DMS114 treated with DMSO at 0.1 percent for 48 hours (cell line): Measurements from ENCODE around the gene LZIC.

Source experiments
- DNase-seq: peaks from one replicate; lab custom pipeline; 2025; ENCODE audit not compliant: unreplicated experiment; lab: John Stamatoyannopoulos, UW

LZIC gene

GRCh38 chr1:9886092-9886742 is 57.0 kb downstream of the LZIC start:
- no peak for DNase-seq

- no peak for DNase-seq
Observed at GRCh38 chr1:9884805-9885204, 58.4 kb downstream of the LZIC start.

- no peak for DNase-seq
Observed at GRCh38 chr1:9883585-9884449, 59.4 kb downstream of the LZIC start.

GRCh38 chr1:9882945-9883303 is 60.3 kb downstream of the LZIC start:
- DNase-seq: no peak

- DNase-seq: no peak
Observed at GRCh38 chr1:9882296-9882944, 60.8 kb downstream of the LZIC start.

- DNase-seq: no peak
Observed at GRCh38 chr1:9881838-9882249, 61.3 kb downstream of the LZIC start.
